IMR-90 (cell line): Measurements from ENCODE around the gene IL11. TPM values are rescaled to one million over a fixed set of nuclear protein-coding genes. Genes with fewer than 3 reads are reported as not detected.

Source experiments
- ATAC-seq: fragments of 200-7000 bp; cut with Tn5 transposase; 2 replicates; pipeline ENCODE4 v1.9.1; 2020; ENCODE audit warnings: low read depth, mild to moderate bottlenecking, moderate library complexity
- Bru-seq: library from RNA; stranded (reverse); fragments of 400-500 nt; gene quantifications from one replicate; lab custom pipeline; 2021; lab: Mats Ljungman, UMichigan
- BruChase-seq, 2 experiments: library from RNA; stranded (reverse); fragments of 400-500 nt; gene quantifications; one replicate each; lab custom pipeline; 2021; lab: Mats Ljungman, UMichigan
- BruUV-seq: library from RNA; stranded (reverse); fragments of 400-500 nt; replicated peaks from 2 replicates; lab custom pipeline; 2021; lab: Mats Ljungman, UMichigan
- CTCF ChIA-PET: fragments of 300-600 bp; formaldehyde crosslinking; extraction: SDS; loops from one replicate; lab custom pipeline; 2021; ENCODE audit warnings: antibody characterized with exemption; lab: Yijun Ruan, JAX
- POLR2A ChIA-PET: fragments of 300-600 bp; sonication (Branson Sonifier 250); formaldehyde crosslinking; loops from one replicate; lab custom pipeline; 2022; ENCODE audit warnings: antibody characterized with exemption; ENCODE audit not compliant: unreplicated experiment; lab: Charles Lee
- DNase-seq: peaks from one replicate; pipeline ENCODE4 v3.0.0; 2013
- H2AFZ ChIP-seq: replicated peaks from 2 replicates; pipeline ENCODE3; 2013; ENCODE audit warnings: low read length, mild to moderate bottlenecking; ENCODE audit not compliant: poor library complexity
- H2AK5ac ChIP-seq: 2 replicates; pipeline ENCODE4 v1.6.1; 2013; ENCODE audit warnings: low read depth, low read length, inconsistent platforms
- H2AK9ac ChIP-seq: replicated peaks from 2 replicates; pipeline ENCODE3; 2013; ENCODE audit warnings: mild to moderate bottlenecking, low read depth, low read length, moderate library complexity; ENCODE audit not compliant: poor library complexity
- H2BK120ac ChIP-seq: 2 replicates; pipeline ENCODE4 v1.6.1; 2013; ENCODE audit warnings: low read depth, low read length, inconsistent platforms
- H2BK15ac ChIP-seq: 3 replicates; pipeline ENCODE4 v1.6.1; 2013; ENCODE audit warnings: low read depth, low read length, inconsistent platforms
- H2BK20ac ChIP-seq: 2 replicates; pipeline ENCODE4 v1.6.1; 2013; ENCODE audit warnings: low read depth, mild to moderate bottlenecking, inconsistent platforms, low read length, moderate library complexity
- H2BK5ac ChIP-seq: 2 replicates; pipeline ENCODE4 v1.6.1; 2013; ENCODE audit warnings: mild to moderate bottlenecking, low read depth, low read length, inconsistent platforms; ENCODE audit not compliant: poor library complexity, severe bottlenecking
- H3K14ac ChIP-seq: replicated peaks from 2 replicates; pipeline ENCODE4 v1.6.1; 2013; ENCODE audit warnings: low read depth, low read length, inconsistent platforms
- H3K18ac ChIP-seq: 2 replicates; pipeline ENCODE4 v1.6.1; 2013; ENCODE audit warnings: low read depth, low read length, control low read depth
- H3K23ac ChIP-seq: 2 replicates; pipeline ENCODE4 v1.6.1; 2013; ENCODE audit warnings: low read depth, low read length, inconsistent platforms
- H3K27ac ChIP-seq: 2 replicates; pipeline ENCODE4 v1.5.1; 2013; ENCODE audit warnings: mild to moderate bottlenecking, control low read depth, low read length; ENCODE audit not compliant: insufficient read depth
- H3K27me3 ChIP-seq: 2 replicates; pipeline ENCODE4 v1.6.1; 2013; ENCODE audit warnings: low read length; ENCODE audit not compliant: control insufficient read depth, insufficient read depth
- H3K36me3 ChIP-seq: 2 replicates; pipeline ENCODE4 v1.6.1; 2013; ENCODE audit warnings: low read length, mixed read lengths; ENCODE audit not compliant: control insufficient read depth, insufficient read depth
- H3K4ac ChIP-seq: 2 replicates; pipeline ENCODE4 v1.6.1; 2013; ENCODE audit warnings: low read depth, low read length, inconsistent platforms
- H3K4me1 ChIP-seq: 2 replicates; pipeline ENCODE4 v1.6.1; 2013; ENCODE audit warnings: low read length, mixed read lengths; ENCODE audit not compliant: control insufficient read depth, insufficient read depth
- H3K4me2 ChIP-seq: 2 replicates; pipeline ENCODE4 v1.6.1; 2013; ENCODE audit warnings: low read depth, mild to moderate bottlenecking, control low read depth, low read length, moderate library complexity
- H3K4me3 ChIP-seq: 2 replicates; pipeline ENCODE4 v1.5.1; 2013; ENCODE audit warnings: low read depth, mild to moderate bottlenecking, control low read depth, low read length, moderate library complexity; ENCODE audit not compliant: insufficient read depth
- H3K56ac ChIP-seq: 2 replicates; pipeline ENCODE4 v1.6.1; 2013; ENCODE audit warnings: low read length, inconsistent platforms; ENCODE audit not compliant: insufficient read depth; ENCODE audit errors: extremely low read depth
- H3K79me1 ChIP-seq, 2 experiments: 2 replicates each; pipeline ENCODE4 v1.6.1; 2013; ENCODE audit warnings: low read length in 2 of 2, inconsistent platforms in 1 of 2, low read depth in 1 of 2
- H3K9ac ChIP-seq: 2 replicates; pipeline ENCODE4 v1.6.1; 2013; ENCODE audit warnings: low read depth, low read length, control low read depth
- H3K9me1 ChIP-seq: 2 replicates; pipeline ENCODE4 v1.6.1; 2013; ENCODE audit warnings: low read length, inconsistent platforms; ENCODE audit not compliant: insufficient read depth
- H3K9me3 ChIP-seq: 2 replicates; pipeline ENCODE4 v1.6.1; 2013; ENCODE audit warnings: low read length; ENCODE audit not compliant: control insufficient read depth, insufficient read depth
- H4K20me1 ChIP-seq: 2 replicates; pipeline ENCODE4 v1.6.1; 2013; ENCODE audit warnings: low read length, inconsistent platforms; ENCODE audit not compliant: insufficient read depth
- H4K5ac ChIP-seq: 2 replicates; pipeline ENCODE4 v1.6.1; 2013; ENCODE audit warnings: mild to moderate bottlenecking, low read depth, low read length, control low read depth
- H4K8ac ChIP-seq, 2 experiments: 2 replicates each; pipeline ENCODE4 v1.6.1; 2013; ENCODE audit warnings: low read depth in 2 of 2, low read length in 2 of 2, control low read depth in 1 of 2, inconsistent platforms in 1 of 2
- H4K91ac ChIP-seq: 2 replicates; pipeline ENCODE4 v1.6.1; 2013; ENCODE audit warnings: low read depth, low read length, inconsistent platforms; ENCODE audit not compliant: insufficient read depth
- CEBPB ChIP-seq: IDR thresholded peaks from 2 replicates; pipeline ENCODE4 v1.6.1; 2012; ENCODE audit warnings: low read depth, low read length, improper control_type of control experiment
- CHD1 ChIP-seq: IDR thresholded peaks from 2 replicates; pipeline ENCODE4 v1.6.1; 2012; ENCODE audit warnings: low read depth, low read length, improper control_type of control experiment
- FOS ChIP-seq: fragments of 150-350 bp; IDR thresholded peaks from 2 replicates; pipeline ENCODE4 v1.6.1; 2016; ENCODE audit warnings: low read depth, low read length
- MAFK ChIP-seq: IDR thresholded peaks from 2 replicates; pipeline ENCODE4 v1.6.1; 2012; ENCODE audit warnings: low read depth, low read length, improper control_type of control experiment
- MAZ ChIP-seq: IDR thresholded peaks from 2 replicates; pipeline ENCODE4 v1.6.1; 2012; ENCODE audit warnings: low read depth, mild to moderate bottlenecking, low read length, improper control_type of control experiment, moderate library complexity, borderline replicate concordance
- NFE2L2 ChIP-seq: fragments of 150-350 bp; IDR thresholded peaks from 2 replicates; pipeline ENCODE4 v1.6.1; 2016; ENCODE audit warnings: low read depth, mild to moderate bottlenecking, low read length
- POLR2A ChIP-seq: IDR thresholded peaks from 2 replicates; pipeline ENCODE4 v1.6.1; 2012; ENCODE audit warnings: mild to moderate bottlenecking, low read depth, low read length
- RFX5 ChIP-seq: IDR thresholded peaks from 2 replicates; pipeline ENCODE4 v1.8.0; 2012; ENCODE audit warnings: low read depth, mild to moderate bottlenecking, low read length, moderate library complexity
- SMC3 ChIP-seq: fragments of 150-350 bp; IDR thresholded peaks from 2 replicates; pipeline ENCODE4 v1.6.1; 2016; ENCODE audit warnings: low read depth, mild to moderate bottlenecking, antibody characterized with exemption, low read length, moderate library complexity
- WGBS, 2 experiments: methylation state at CpG; one replicate each; pipeline versions ENCODE4 v1.1.5 to v1.1.7; 2013; ENCODE audit warnings: missing lambda C conversion rate in 2 of 2; ENCODE audit not compliant: insufficient read length in 1 of 2; ENCODE audit errors: extremely low coverage in 2 of 2; 5-methylcytosine and 5-hydroxymethylcytosine counted together
- dilution Hi-C: fragments of 300-500 bp; cut with HindIII; formaldehyde crosslinking; loops from one replicate; pipeline ENCODE4 v1.14.3; 2018; ENCODE audit warnings: low sequenced_read_pairs; ENCODE audit not compliant: unreplicated experiment
- in situ Hi-C: fragments of 300-500 bp; cut with MboI; formaldehyde crosslinking; loops from 3 replicates; pipeline ENCODE4 v1.14.3; 2019; ENCODE audit warnings: low sequenced_read_pairs, inconsistent platforms, mixed read lengths
- intact Hi-C: fragments of 100-400 bp; cut with micrococcal nuclease; formaldehyde crosslinking; loops from 2 replicates; pipeline ENCODE4 v1.10.0; 2022
- long read RNA-seq: library from polyadenylated mRNA; unstranded; transcript quantifications from one replicate; pipeline ENCODE4 v2.0.0, GENCODE V29; 2021; ENCODE audit not compliant: unreplicated experiment
- polyA plus RNA-seq, 3 experiments: library from polyadenylated mRNA; depleted of rRNA; stranded (reverse); fragments of >200 nt; gene quantifications; 2 replicates each; pipeline ENCODE4 v1.2.3, GENCODE V29; 2012; ENCODE audit warnings: low replicate concordance in 1 of 3
- total RNA-seq: library from RNA; depleted of rRNA; stranded (reverse); fragments of >200 nt; gene quantifications from 2 replicates; pipeline ENCODE4 v1.2.3, GENCODE V29; 2012; rRNA removed
- TF ChIP-seq, protein P1 (sequence below): fragments of 150-350 bp; IDR thresholded peaks from 2 replicates; pipeline ENCODE4 v1.6.1; 2016; ENCODE audit warnings: low read depth, mild to moderate bottlenecking, low read length, moderate library complexity, borderline replicate concordance
- TF ChIP-seq, protein P2 (sequence below): fragments of 150-350 bp; IDR thresholded peaks from 2 replicates; pipeline ENCODE4 v1.6.1; 2017; ENCODE audit warnings: mild to moderate bottlenecking, antibody characterized with exemption, low read length, low read depth
- TF ChIP-seq, protein P3 (sequence below): conservative IDR thresholded peaks from 2 replicates; pipeline ENCODE4 v1.5.1; 2012; ENCODE audit warnings: mild to moderate bottlenecking, low read depth, low read length, improper control_type of control experiment

The IL11 gene
- 14.3 and 15.6 TPM in 2 replicates for total RNA-seq
- polyA plus RNA-seq (2012; rRNA removed), result 33.6 and 38.9 TPM in 2 replicates
- 23.0 and 39.2 TPM in 2 replicates for polyA plus RNA-seq (2012; cell fraction: cytosol; rRNA removed)
- polyA plus RNA-seq (2012; cell fraction: nucleus; rRNA removed; ENCODE audit: low replicate concordance), result 135 and 146 TPM in 2 replicates
- percentile 81 among the genes with signal in this experiment for Bru-seq, nascent RNA
- BruChase-seq, experiment 1, labeled RNA remaining after a 6-hour chase, result percentile 70 among the genes with signal in this experiment
- percentile 83 among the genes with signal in this experiment for BruChase-seq, experiment 2, labeled RNA remaining after a 2-hour chase
- long read RNA-seq, transcript IL11-201 (5 exons, 2,281 nt), result major isoform, 6 of 22 reads
- long read RNA-seq, partial matches to known transcripts, result 15 of 22 reads
- long read RNA-seq, other reads (novel, unspliced or antisense), result 1 of 22 reads

DNA sequence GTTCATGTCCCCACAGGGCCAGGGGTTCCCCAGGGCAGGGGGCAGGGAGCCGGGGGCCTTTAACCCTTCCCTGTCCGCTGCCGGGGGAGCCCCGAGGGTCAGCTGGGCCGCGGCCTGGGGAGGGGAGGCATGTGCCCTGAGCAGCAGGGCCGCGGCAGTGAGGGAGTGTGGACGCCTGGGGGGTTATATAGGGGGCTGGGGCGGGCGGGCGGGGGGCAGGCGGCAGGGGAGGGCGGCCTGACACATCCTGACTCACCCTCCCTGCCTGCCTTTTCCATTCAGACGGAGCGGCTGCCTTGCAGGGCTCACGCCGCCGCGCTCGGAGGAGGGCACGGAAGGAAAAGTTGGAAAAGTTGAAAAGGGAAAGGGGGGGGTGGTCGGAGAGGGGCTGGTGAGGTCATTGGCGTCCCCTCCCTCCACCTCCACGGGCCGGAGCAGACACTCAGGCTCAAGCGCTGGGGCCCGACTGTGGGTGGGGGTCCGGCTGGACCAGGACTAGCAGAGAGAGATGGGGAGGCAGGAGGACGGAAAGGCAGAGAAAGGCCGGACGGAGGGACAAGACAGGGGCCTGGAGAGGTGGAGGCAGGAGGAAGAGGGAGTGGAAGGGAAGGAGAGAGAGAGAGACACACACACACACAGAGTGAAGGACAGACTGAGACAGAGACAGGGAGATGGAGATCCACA is at the start of gene IL11:
Gene IL11 (minus strand): TSS at position 159 of the 684 bp plus-strand sequence. CDS start 153 bp downstream, at position 6.
- H3K14ac ChIP-seq, result peak within 1 kb of the TSS; percentile 91
- CTCF ChIA-PET, result no interaction called here
- dilution Hi-C loops (no loop called here), in situ Hi-C loops (no loop called here), intact Hi-C loops (no loop called here)
- peak within 1 kb of the TSS; percentile 40 for H4K5ac ChIP-seq
- peak within 1 kb of the TSS; percentile 88 for H2AK5ac ChIP-seq
- H3K9me3 ChIP-seq, result no peaks in the 10 kb centered on the region
- H3K18ac ChIP-seq, result peak within 1 kb of the TSS; percentile 62
- H4K91ac ChIP-seq, result peak within 1 kb of the TSS; percentile 95
- POLR2A ChIA-PET, result no interaction called here
- H3K56ac ChIP-seq, result peak within 1 kb of the TSS; percentile 79
- ATAC-seq (peak; percentile 31), DNase-seq (peak; percentile 78)
- peak within 1 kb of the TSS; percentile 89 for H3K4me3 ChIP-seq
- peak within 1 kb of the TSS; percentile 96 for H3K4ac ChIP-seq
- peaks cover 12% of the 10 kb centered on the region; the same call in 1 of the 2 replicates for H3K9me1 ChIP-seq
- H3K9ac ChIP-seq, result peak within 1 kb of the TSS; percentile 87
- peaks cover 5 to 52% of the 10 kb centered on the region in 2 experiments; a peak in 3 of 4 replicates for H3K79me1 ChIP-seq
- BruUV-seq, result no TSS peak
- H2AFZ ChIP-seq, result peak within 1 kb of the TSS; percentile 84
- H2BK5ac ChIP-seq, result peak within 1 kb of the TSS; percentile 93
- peak within 1 kb of the TSS; percentile 75 to 83 for H4K8ac ChIP-seq
- H3K4me1 ChIP-seq, result peaks cover 45% of the 10 kb centered on the region
- peak within 1 kb of the TSS; percentile 97 for H3K27ac ChIP-seq
- H3K27me3 ChIP-seq, result no peaks in the 10 kb centered on the region
- peaks cover 24% of the 10 kb centered on the region for H3K36me3 ChIP-seq
- H3K23ac ChIP-seq, result peak within 1 kb of the TSS; percentile 87
- no CpG with 5 or more reads among the region's 32 CpGs for WGBS, 2 experiments
- peak within 1 kb of the TSS; percentile 95 for H2AK9ac ChIP-seq
- H2BK15ac ChIP-seq, result peak within 1 kb of the TSS; percentile 73; the same call in 2 of the 3 replicates
- peak within 1 kb of the TSS; percentile 80 for H3K4me2 ChIP-seq
- H2BK20ac ChIP-seq, result peak within 1 kb of the TSS; percentile 35
- H2BK120ac ChIP-seq, result peak within 1 kb of the TSS; percentile 86
- peaks cover 38% of the 10 kb centered on the region for H4K20me1 ChIP-seq
- TF ChIP-seq MAZ (peak; percentile 95), POLR2A (peak; percentile 98), FOS (0 out of 2 replicates have a peak, but pooled peaks have one; percentile 13), MAFK (no peak), CEBPB (no peak), NFE2L2 (no peak), SMC3 (no peak), CHD1 (no peak), RFX5 (no peak)
- TF ChIP-seq, protein P1, sequence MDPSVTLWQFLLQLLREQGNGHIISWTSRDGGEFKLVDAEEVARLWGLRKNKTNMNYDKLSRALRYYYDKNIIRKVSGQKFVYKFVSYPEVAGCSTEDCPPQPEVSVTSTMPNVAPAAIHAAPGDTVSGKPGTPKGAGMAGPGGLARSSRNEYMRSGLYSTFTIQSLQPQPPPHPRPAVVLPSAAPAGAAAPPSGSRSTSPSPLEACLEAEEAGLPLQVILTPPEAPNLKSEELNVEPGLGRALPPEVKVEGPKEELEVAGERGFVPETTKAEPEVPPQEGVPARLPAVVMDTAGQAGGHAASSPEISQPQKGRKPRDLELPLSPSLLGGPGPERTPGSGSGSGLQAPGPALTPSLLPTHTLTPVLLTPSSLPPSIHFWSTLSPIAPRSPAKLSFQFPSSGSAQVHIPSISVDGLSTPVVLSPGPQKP, result no peak
- TF ChIP-seq, protein P2, sequence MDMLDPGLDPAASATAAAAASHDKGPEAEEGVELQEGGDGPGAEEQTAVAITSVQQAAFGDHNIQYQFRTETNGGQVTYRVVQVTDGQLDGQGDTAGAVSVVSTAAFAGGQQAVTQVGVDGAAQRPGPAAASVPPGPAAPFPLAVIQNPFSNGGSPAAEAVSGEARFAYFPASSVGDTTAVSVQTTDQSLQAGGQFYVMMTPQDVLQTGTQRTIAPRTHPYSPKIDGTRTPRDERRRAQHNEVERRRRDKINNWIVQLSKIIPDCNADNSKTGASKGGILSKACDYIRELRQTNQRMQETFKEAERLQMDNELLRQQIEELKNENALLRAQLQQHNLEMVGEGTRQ, result peak; percentile 24; the same call in 1 of the 2 replicates
- TF ChIP-seq, protein P3, sequence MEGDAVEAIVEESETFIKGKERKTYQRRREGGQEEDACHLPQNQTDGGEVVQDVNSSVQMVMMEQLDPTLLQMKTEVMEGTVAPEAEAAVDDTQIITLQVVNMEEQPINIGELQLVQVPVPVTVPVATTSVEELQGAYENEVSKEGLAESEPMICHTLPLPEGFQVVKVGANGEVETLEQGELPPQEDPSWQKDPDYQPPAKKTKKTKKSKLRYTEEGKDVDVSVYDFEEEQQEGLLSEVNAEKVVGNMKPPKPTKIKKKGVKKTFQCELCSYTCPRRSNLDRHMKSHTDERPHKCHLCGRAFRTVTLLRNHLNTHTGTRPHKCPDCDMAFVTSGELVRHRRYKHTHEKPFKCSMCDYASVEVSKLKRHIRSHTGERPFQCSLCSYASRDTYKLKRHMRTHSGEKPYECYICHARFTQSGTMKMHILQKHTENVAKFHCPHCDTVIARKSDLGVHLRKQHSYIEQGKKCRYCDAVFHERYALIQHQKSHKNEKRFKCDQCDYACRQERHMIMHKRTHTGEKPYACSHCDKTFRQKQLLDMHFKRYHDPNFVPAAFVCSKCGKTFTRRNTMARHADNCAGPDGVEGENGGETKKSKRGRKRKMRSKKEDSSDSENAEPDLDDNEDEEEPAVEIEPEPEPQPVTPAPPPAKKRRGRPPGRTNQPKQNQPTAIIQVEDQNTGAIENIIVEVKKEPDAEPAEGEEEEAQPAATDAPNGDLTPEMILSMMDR, result no peak
